T47D (cell line): ENCODE results near the gene DPP8.
"Not testable (repeated sequence)": the region's sequence is repeated elsewhere in the genome, so short reads cannot be mapped to it uniquely, and the experiment has no call there.

Source experiments
- DNase-seq, 2 experiments: peaks; one replicate each; pipeline versions ENCODE4 v3.0.0 to v3.0.0-alpha.2; 2011 to 2012; ENCODE audit warnings: low read depth in 1 of 2, low spot score in 1 of 2
- JUND ChIP-seq: IDR thresholded peaks from 2 replicates; pipeline ENCODE4 v1.6.1; 2012; ENCODE audit warnings: low read depth
- in situ Hi-C: cut with HindIII; loops from 2 replicates; pipeline ENCODE4 v1.10.0; 2016; ENCODE audit warnings: low sequenced_read_pairs, low pct_unique_long_range_greater_than_20kb

DPP8 gene

DNA sequence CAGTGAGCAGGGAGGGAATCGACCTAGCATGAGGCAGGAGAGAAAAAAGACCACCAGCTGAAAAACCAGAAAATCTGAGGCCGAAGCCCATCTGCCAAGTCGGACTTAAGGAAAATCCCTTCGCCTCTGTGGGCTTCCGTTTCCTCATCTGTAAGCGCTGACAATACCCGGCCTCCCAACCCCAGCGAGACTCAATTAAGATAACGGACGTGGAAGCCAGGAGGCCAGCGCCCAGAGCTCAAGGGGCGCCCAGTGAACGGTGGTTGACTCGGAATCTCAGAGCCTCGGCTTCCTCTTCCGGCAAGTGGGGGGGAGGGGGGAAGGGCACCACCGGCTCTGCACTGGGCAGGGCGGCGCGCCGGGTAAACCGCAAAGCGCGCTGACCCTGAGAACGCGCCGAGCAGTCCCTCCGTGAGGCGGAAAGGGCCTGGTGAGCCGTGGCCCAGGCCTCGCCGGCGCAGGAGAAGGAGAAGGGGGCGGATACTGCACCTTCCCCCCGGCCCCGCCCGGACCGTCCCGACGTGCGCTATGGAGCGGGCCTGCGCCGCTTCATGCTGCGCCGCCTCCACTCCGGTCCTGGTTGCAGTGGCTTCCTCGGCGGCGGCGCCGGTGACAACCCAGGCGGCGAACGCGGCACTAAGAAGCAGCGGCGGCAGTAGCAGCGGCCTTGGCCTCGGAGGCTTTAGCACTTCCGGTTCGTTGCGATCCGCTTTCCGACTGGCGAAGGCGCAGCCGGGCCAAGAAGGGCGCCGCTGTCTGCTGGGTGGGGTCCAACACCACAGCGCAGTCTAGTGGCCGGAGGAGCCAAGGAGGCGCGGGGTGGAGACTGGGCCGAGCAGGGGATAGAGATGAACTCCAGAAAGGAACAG, at the start of gene DPP8:
Gene DPP8 (minus strand): TSS at position 693 of the 869 bp plus-strand sequence. CDS start 5,136 bp downstream, outside the sequence.
- in situ Hi-C loops, result no loop called here
- TF ChIP-seq JUND, result no peak
- peak; percentile 74 to 95 for DNase-seq

DNA sequence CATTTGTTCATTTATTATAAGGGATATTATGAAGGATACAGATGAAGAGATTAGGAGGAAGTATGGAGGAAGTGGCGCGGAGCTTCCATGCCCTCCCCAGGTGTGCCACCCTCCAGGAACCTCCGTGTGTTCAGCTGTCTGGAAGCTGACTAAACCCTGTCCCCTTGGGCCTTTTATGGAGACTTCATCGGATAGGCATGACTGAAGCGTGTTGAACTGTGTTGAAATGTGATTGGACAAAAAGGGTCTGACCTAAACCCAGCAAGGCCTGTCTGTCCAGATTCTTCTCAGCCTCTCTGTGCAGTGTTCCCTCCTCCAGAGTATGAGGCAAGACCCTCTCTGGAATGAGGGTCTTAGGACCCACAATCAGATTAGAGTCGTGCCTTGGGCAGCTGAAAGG, 44.4 kb upstream of the DPP8 start:
- in situ Hi-C loops, result no loop called here
- TF ChIP-seq JUND, result no peak
- DNase-seq, result peak in 1 of 2 experiments; percentile 50

DNA sequence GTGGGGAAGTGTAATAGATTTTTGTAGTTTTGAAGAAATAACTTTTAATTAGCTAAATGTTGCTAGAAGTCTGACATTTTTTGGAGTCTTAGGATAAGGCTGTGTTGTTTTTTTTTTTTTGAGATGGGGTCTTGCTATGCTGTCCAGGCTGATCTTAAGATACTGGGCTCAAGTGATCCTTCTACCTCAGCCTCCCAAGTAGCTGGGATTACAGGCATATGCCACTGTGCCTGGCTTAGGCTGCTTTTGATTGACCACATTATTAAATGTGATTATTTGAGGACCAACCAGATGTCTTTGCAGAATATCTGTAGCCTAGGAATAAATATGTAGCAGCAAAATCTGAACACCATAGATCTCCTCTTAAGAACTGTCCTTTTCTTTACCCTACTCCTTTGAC, 42.5 kb upstream of the DPP8 start:
- TF ChIP-seq JUND, result no peak

DNA sequence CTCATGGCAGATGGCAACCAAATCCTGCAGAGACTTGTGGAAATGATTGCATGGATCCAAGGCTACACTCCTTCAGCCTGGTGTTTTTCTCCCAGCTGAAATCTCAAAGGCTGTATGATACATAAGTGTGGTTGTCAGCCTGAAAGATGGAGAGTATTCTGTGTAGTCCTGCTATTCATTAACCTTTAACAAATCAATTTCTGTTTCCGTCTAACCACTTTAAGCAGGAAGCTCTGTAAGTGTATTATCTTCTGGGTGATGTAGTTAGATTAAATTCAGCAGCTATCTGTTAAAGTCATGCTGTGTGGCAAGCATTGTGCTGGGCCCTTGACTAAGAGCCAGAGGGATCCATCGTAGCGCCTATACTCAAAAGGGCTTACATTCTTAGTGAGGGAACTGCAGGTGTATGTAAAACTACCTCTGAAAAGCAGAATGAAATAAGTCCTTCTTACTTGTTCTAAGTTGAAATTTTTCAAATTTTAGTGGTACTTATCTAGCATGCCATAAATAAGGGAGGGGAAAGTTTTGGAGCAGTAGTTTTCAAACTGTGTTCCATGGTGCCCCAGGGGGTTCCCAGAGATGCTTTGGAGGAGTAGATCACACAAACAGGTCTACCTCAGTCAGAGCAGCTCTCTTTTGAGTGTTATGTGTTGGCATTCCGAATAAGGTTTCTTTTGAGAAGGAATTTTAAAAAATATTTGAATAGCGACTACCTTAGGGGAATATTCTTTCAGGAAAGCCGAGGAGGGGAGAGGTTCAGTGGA, 41.7 kb upstream of the DPP8 start:
- TF ChIP-seq JUND, result no peak
- no peak for DNase-seq
- in situ Hi-C loops, result no loop called here

More for the DNA sequence above, 42.5 kb upstream of the DPP8 start:
- in situ Hi-C loops, result no loop called here
- DNase-seq, result no peak

DNA sequence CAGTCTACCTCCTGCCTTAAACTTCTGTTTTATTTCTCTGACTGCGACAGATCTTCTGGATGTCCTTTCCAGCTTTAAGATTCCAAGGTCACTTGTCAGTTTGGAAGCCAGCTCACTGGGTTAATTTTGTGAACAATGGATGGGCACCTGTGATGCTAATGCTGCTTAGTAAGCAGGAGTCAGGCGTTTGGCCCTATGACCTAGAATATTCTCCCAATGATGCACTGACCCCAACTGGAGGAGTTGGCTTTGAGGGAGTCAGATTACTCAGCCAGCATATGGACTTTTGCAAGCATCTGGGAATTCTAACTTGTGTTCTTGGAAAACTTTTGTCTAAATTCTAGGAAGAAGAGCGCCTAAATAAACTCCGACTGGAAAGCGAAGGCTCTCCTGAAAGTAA, 40.8 kb upstream of the DPP8 start:
- DNase-seq, result no peak
- in situ Hi-C loops, result no loop called here
- no peak for TF ChIP-seq JUND

DNA sequence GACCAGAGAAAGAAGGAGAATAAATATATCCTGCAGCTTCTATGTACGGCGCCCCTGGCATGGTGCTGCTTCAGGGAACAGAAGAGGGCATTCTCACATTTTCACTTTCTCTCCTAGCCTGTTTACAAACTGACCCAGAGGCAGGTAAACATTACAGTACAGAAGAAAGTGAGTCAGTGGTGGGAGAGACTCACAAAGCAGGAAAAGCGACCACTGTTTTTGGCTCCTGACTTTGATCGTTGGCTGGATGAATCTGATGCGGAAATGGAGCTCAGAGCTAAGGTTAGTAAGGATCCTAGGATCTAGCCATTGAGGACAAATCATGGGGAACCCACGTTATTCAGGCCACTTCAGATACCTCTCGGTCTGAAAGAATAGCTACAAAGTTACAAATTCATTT, 39.1 kb upstream of the DPP8 start:
- no peak for TF ChIP-seq JUND
- peak in 1 of 2 experiments; percentile 43 for DNase-seq
- in situ Hi-C loops, result no loop called here

DNA sequence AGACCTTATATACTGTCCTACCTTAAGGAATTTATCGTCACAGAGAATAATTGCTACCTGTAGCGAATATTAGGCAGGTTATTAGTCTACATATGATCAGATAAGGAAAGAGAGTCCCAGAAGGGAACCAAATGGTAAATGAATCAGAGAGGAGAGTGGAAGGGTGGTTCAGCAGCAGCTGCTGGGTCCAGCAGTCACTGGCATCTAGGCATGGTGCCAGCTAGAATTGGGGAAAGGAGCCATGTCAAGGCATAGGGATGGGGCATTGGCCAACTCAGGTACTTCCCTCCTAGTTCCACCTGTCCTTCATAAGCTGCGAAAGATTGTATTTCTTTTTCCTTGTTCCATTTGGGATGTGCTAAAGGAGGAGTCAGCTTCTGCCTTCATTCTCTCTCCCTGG, 36.2 kb upstream of the DPP8 start:
- in situ Hi-C loops, result no loop called here
- no peak for DNase-seq
- no peak for TF ChIP-seq JUND

DNA sequence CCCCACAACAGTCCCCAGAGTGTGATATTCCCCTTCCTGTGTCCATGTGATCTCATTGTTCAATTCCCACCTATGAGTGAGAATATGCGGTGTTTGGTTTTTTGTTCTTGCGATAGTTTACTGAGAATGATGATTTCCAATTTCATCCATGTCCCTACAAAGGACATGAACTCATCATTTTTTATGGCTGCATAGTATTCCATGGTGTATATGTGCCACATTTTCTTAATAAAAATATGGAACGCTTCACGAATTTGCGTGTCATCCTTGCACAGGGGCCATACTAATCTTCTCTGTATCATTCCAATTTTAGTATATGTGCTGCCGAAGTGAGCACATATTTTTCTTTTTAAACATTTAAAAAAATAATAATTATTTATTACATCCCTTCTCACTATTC, 35.4 kb upstream of the DPP8 start:
- in situ Hi-C loops, DNase-seq: not testable (repeated sequence)

DNA sequence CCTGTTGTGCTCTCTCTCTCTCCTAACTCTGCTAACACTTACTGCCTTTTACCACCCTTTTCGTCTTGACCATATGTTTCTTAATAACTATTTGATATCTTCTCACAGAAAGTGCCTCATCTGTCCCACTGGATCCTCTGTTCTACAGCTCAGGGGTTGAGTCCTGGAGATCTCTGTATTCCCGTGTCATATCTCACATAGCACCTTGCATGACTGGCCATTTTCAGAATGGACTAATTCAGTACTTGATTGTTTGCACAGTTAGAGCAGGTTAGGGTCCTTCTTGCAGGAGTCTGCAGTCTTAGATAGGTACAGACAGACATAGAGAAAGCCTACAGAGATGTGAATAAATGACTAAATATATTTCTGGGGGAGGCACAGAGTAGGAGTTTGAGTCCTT, 33.7 kb upstream of the DPP8 start:
- in situ Hi-C loops, result no loop called here
- no peak for TF ChIP-seq JUND
- no peak for DNase-seq

DNA sequence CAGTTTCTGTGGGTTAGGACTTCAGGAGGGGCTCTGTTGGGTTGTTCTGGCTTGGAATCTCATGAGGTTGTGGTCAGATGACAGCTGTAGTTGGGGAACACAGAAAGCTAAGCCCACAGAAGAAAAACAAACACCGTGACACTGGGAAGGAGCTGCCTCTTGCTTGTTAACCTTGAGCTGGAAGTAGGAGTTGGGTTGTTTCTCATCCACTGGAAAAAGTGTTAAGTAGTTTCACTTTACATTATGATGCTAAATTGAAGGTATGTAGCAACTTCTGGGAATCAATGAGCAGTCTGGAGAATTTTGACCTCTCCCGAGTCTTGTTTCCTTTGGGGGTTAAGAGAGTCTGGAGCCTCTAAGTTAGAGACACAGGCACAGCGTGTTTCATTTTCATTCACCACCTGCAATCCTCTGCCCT, 33.2 kb upstream of the DPP8 start:
- in situ Hi-C loops, result no loop called here

DNA sequence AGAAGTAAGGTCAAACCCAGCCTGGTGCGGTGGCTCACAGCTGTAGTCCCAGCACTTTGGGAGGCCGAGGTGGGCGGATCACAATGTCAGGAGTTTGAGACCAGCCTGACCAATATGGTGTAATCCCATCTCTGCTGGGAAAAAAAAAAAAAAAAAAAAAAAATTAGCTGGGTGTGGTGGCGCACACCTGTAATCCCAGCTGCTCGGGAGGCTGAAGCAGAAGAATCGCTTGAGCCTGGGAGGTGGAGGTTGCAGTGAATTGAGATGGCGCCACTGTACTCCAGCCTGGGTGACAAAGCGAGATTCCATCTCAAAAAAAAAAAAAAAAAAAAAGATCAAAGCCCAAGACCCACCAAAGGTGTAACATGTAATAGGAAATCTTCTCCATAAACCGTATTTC, 31.8 kb upstream of the DPP8 start:
- DNase-seq, in situ Hi-C loops: not testable (repeated sequence)

More for the DNA sequence above, 33.2 kb upstream of the DPP8 start:
- TF ChIP-seq JUND, result no peak
- DNase-seq, result no peak

DNA sequence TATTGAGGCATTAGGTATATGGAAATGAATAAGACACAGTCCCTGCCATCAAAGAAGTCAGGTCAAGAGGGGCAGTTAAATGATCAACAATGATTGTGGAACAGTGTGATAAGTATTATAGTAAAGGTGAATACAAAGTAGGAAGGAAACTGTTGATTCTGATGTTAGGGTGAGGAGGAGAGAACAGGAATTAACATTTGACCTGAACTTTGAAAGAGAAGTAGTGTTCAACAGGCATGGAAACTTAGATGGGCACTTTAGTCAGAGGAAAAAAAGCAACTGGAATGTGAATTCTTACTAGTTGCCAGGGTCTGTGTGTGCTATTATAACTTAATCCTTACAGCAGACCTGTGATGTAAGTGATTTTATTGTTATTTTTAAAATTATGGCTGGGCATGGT, 30.4 kb upstream of the DPP8 start:
- TF ChIP-seq JUND, result no peak
- DNase-seq, result no peak
- in situ Hi-C loops, result no loop called here

DNA sequence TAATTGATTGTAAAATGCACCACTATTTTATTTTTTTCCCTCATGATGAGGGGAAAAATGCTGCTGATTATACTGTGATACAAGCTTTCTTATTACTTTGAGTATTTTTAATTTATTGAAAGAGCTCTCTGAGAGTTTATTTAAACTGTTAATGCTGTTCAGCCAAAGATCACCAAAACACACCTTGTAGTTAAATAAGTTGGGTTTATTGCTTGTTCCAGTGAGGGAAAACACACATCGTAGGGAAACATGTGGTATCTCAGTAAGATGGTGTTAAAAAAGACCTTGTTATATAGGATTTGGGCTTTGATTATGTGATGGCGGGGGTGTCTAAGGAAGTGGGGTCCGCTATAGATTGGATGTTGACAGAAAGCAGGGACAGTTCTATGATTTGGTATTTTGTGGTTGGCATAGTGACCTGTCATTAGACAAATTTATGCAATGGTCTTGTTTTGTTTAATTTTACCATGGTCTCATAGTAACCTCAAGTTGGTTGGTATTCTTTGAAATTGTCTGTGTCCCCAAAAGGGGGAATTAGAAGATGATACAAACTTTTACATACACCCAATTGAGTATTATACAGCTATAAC, 23.8 kb upstream of the DPP8 start:
- no peak for TF ChIP-seq JUND
- no peak for DNase-seq
- in situ Hi-C loops, result no loop called here
